ENCODE data around the gene NPTN. TPM values are rescaled to one million over a fixed set of nuclear protein-coding genes. Genes with fewer than 3 reads are reported as not detected.

The NPTN gene
- total and polyA plus RNA-seq, 2 donors (not counting 1 experiment from before 2014, with no cell fraction given) = 152 to 372 TPM

GRCh38 chr15:73573037-73573436 lies 60.2 kb downstream of the NPTN start:
- peak overlapping the region; percentile 59 for H3K27ac ChIP-seq (ENCODE audit: insufficient read depth, low read length)
- no peaks in the 10 kb centered on the region for H4K20me1 ChIP-seq (ENCODE audit: control insufficient read depth, extremely low read depth, insufficient read depth, low read length)
- H3K4me3 ChIP-seq (replicated peaks in 1 of 4; ENCODE audit: control extremely low read depth in 1 of 4, insufficient read depth in 1 of 4, low read depth in 3 of 4, low read length in 4 of 4) = no peak overlapping the region
- no peak overlapping the region for H3K9ac ChIP-seq (ENCODE audit: insufficient read depth, low read length)
- no peak for DNase-seq (ENCODE audit: low read depth in 2 of 2)
- no peaks in the 10 kb centered on the region for H3K79me2 ChIP-seq (ENCODE audit: control insufficient read depth, insufficient read depth, low read length)
- no peak overlapping the region for H3K4me2 ChIP-seq (ENCODE audit: extremely low read depth, insufficient read depth, low read length)
- H3K27me3 ChIP-seq (ENCODE audit: control insufficient read depth, insufficient read depth, low read length) = no peaks in the 10 kb centered on the region
- H3K4me1 ChIP-seq (ENCODE audit: control insufficient read depth, extremely low read depth, insufficient read depth, low read length) = peaks cover 4% of the 10 kb centered on the region
- no peaks in the 10 kb centered on the region for H3K9me3 ChIP-seq (ENCODE audit: control insufficient read depth, insufficient read depth, low read depth, low read length)
- no peak overlapping the region for H2AFZ ChIP-seq (ENCODE audit: low read length)
- peaks cover 12% of the 10 kb centered on the region for H3K36me3 ChIP-seq (ENCODE audit: control insufficient read depth, insufficient read depth, low read length)
- TF ChIP-seq, protein P1, sequence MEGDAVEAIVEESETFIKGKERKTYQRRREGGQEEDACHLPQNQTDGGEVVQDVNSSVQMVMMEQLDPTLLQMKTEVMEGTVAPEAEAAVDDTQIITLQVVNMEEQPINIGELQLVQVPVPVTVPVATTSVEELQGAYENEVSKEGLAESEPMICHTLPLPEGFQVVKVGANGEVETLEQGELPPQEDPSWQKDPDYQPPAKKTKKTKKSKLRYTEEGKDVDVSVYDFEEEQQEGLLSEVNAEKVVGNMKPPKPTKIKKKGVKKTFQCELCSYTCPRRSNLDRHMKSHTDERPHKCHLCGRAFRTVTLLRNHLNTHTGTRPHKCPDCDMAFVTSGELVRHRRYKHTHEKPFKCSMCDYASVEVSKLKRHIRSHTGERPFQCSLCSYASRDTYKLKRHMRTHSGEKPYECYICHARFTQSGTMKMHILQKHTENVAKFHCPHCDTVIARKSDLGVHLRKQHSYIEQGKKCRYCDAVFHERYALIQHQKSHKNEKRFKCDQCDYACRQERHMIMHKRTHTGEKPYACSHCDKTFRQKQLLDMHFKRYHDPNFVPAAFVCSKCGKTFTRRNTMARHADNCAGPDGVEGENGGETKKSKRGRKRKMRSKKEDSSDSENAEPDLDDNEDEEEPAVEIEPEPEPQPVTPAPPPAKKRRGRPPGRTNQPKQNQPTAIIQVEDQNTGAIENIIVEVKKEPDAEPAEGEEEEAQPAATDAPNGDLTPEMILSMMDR (conservative IDR thresholded peaks at IDR 0.05 in 1 of 2, IDR thresholded peaks at IDR 0.05 in 1 of 2; ENCODE audit: low read depth in 1 of 2, low read length in 2 of 2) = no peak
- TF ChIP-seq EZH2 (IDR thresholded peaks at IDR 0.05; ENCODE audit: low read length, missing control alignments) = no peak

DNA sequence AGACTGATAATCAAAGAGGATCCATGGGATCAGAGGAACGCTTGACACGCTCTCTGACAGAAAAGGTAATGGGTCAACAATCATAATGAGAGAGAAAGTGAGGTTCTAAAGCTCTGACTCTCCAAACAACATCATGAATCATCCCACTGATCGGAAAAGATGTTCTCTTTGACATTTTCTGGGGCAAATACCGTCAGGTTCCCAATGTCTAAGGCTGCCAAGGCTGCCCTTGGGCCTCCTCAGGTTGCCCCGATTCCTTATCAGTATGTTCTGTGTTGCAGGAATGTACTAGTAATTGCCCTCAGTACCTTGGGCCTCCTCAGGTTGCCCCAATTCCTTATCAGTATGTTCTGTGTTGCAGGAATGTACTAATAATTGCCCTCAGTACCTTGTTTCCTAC lies 60.9 kb downstream of the NPTN start:
- Histone ChIP-seq H2AFZ (ENCODE audit: low read length) (no peak overlapping the region), H3K4me2 (ENCODE audit: extremely low read depth, insufficient read depth, low read length) (no peak overlapping the region), H3K79me2 (ENCODE audit: control insufficient read depth, insufficient read depth, low read length) (no peaks in the 10 kb centered on the region), H3K4me3 (replicated peaks in 1 of 4; ENCODE audit: control extremely low read depth in 1 of 4, insufficient read depth in 1 of 4, low read depth in 3 of 4, low read length in 4 of 4) (no peak overlapping the region), H3K27ac (ENCODE audit: insufficient read depth, low read length) (no peak overlapping the region), H4K20me1 (ENCODE audit: control insufficient read depth, extremely low read depth, insufficient read depth, low read length) (no peaks in the 10 kb centered on the region), H3K9me3 (ENCODE audit: control insufficient read depth, insufficient read depth, low read depth, low read length) (no peaks in the 10 kb centered on the region), H3K36me3 (ENCODE audit: control insufficient read depth, insufficient read depth, low read length) (peaks cover 12% of the 10 kb centered on the region), H3K27me3 (ENCODE audit: control insufficient read depth, insufficient read depth, low read length) (no peaks in the 10 kb centered on the region), H3K4me1 (ENCODE audit: control insufficient read depth, extremely low read depth, insufficient read depth, low read length) (peaks cover 4% of the 10 kb centered on the region), H3K9ac (ENCODE audit: insufficient read depth, low read length) (no peak overlapping the region)
- TF ChIP-seq EZH2 (IDR thresholded peaks at IDR 0.05; ENCODE audit: low read length, missing control alignments) = no peak
- TF ChIP-seq, protein P1 (conservative IDR thresholded peaks at IDR 0.05 in 1 of 2, IDR thresholded peaks at IDR 0.05 in 1 of 2; ENCODE audit: low read depth in 1 of 2, low read length in 2 of 2) = no peak
- DNase-seq (ENCODE audit: low read depth in 2 of 2) = no peak

- Histone ChIP-seq H3K4me1 (ENCODE audit: control insufficient read depth, extremely low read depth, insufficient read depth, low read length) (peaks cover 4% of the 10 kb centered on the region), H3K9ac (ENCODE audit: insufficient read depth, low read length) (no peak overlapping the region), H3K27me3 (ENCODE audit: control insufficient read depth, insufficient read depth, low read length) (no peaks in the 10 kb centered on the region), H3K4me2 (ENCODE audit: extremely low read depth, insufficient read depth, low read length) (no peak overlapping the region), H3K36me3 (ENCODE audit: control insufficient read depth, insufficient read depth, low read length) (peaks cover 12% of the 10 kb centered on the region), H3K4me3 (replicated peaks in 1 of 4; ENCODE audit: control extremely low read depth in 1 of 4, insufficient read depth in 1 of 4, low read depth in 3 of 4, low read length in 4 of 4) (no peak overlapping the region), H2AFZ (ENCODE audit: low read length) (no peak overlapping the region), H4K20me1 (ENCODE audit: control insufficient read depth, extremely low read depth, insufficient read depth, low read length) (no peaks in the 10 kb centered on the region), H3K79me2 (ENCODE audit: control insufficient read depth, insufficient read depth, low read length) (no peaks in the 10 kb centered on the region), H3K27ac (ENCODE audit: insufficient read depth, low read length) (no peak overlapping the region), H3K9me3 (ENCODE audit: control insufficient read depth, insufficient read depth, low read depth, low read length) (no peaks in the 10 kb centered on the region)
- TF ChIP-seq, protein P1 (conservative IDR thresholded peaks at IDR 0.05 in 1 of 2, IDR thresholded peaks at IDR 0.05 in 1 of 2; ENCODE audit: low read depth in 1 of 2, low read length in 2 of 2) = no peak
- TF ChIP-seq EZH2 (IDR thresholded peaks at IDR 0.05; ENCODE audit: low read length, missing control alignments) = no peak
- no peak for DNase-seq (ENCODE audit: low read depth in 2 of 2)
Observed at GRCh38 chr15:73571346-73571745, 61.8 kb downstream of the NPTN start.
